GM12873 (cell line): Measurements from ENCODE around the gene COQ8B.

Source experiments
- CTCF ChIP-seq: IDR thresholded peaks from 2 replicates; pipeline ENCODE4 v1.5.1; 2012; ENCODE audit warnings: low read depth, mild to moderate bottlenecking, moderate library complexity, low read length, control low read depth; ENCODE audit not compliant: insufficient read depth; ENCODE audit errors: missing control alignments

Gene COQ8B

DNA sequence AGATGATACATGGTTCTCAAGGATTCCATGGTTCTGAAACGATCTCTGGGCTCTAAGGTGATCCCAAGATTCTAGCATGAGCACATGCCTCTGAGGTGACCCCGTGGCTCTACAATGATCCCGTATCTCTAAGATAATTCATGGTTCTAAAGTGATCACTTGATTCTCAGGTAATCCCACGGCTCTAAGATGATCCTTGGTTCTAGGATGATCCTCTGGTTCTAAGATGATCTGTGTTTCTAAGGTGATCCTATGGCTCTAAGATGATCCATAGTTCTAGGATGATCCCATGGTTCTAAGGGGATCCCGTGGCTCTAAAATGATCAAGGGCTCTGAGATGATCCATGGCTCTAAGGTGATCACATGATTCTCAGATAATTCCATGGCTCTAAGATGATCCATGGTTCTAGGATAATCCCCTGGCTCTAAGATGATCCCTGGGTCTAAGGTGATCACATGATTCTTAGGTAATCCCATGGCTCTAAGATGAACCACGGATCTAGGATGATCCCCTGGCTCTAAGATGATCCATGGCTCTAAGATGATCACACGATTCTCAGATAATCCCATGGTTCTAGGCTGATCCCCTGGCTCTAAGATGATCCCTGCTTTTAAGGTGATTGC is 47.6 kb downstream of the COQ8B start:
- no peak for TF ChIP-seq CTCF

DNA sequence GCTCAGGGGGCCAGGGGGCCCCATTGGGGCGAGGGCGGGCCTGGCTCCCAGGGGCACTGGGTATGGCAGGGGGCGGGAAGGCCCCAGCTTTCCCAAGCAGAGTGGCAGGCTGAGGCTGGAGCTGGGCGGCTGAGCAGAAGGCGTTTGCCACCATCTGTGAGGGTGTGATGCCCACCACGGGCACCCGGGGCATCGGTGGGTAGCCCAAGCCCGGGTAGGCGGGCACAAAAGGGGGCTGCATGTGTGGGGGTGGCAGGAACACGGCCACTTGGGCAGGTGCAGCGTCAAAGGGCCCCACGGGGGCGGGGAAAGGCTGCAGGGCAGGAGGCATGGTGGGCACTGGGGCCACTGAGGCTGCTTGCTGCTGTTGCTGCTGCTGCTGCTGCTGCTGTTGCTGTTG is 49.1 kb downstream of the COQ8B start:
- TF ChIP-seq CTCF, result no peak

GRCh38 chr19:40666803-40667438 is 49.8 kb downstream of the COQ8B start:
- TF ChIP-seq CTCF, result no peak

DNA sequence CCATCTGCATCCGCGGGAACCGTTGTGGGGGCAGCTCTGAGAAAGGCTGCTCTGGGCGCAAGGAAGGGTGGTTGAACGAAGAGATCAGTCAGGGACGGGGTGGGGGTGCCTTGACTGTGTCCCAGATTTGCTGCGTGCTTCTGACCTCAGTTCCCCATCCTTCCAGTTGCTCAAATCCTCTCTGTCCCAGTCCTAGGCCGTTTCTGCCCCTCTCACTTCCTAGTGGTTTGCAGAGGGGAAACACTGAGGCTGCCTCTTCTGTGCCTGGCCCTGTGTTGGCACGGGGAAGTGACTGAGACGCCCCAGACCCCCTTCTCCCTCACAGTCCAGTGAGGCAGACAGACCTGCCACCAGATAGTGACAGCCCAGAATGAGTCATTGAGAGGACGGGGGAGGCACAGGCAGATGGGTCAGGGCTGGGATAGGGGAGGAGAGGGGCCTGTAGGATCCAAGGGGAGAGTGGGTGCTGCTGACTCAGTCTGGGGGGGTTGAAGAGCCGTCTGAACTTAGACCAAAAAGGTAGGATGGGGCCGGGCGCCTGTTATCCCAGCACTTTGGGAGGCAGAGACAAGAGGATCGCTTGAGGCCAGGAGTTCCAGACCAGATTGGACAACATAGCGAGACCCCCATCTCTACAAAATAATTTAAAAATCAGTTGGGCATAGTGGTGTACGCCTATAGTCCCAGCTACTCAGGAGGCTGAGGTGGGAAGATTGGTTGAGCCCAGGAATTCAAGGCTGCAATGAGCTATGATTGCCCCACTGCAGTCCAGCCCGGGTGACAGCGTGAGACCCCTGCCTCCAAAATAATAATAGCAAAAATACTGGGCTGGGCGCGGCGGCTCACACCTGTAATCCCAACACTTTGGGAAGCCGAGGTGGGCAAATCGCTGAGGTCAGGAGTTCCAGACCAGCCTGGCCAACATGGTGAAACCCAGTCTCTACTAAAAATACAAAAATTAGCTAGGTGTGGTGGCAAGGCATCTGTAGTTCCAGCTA is 52.7 kb downstream of the COQ8B start:
- TF ChIP-seq CTCF, result no peak

DNA sequence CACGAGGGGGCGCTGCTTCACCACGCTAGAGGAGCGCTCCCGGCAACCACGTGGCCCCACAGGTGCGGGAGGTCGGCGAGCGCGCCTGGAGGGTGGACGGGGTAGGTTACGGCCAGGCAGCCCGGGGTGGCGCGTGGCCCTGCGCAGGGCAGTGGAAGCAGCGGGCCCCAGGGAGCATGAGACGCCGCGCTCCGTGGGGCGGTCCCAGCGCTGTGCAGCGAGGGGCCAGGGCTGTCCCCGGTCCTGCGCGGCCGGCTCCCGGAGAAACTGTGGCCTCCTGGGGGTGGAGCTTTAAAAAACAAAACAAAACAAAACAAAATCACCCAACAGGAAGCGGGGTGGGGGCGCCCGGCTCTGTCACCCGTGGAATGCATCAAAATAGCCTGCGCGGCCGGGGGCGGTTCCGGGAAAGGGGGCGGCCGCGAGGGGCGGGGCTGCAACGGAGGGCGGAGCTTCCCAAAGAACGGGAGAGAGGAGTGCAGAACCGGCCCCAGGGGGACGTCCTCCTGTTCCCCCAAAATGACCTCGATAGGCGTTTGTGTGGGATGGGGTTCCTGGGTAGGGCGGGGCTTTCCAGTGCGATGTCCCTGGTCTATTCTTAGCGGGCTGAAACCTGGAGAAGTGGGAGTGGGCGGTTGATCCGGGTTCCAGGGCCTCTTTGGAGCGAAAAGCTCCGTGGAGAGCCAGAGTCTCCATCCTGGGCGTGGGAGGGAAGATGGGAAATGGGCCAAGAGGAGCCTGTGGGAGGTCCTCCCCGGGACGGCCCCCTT is 53.6 kb downstream of the COQ8B start:
- TF ChIP-seq CTCF, result peak; percentile 86

DNA sequence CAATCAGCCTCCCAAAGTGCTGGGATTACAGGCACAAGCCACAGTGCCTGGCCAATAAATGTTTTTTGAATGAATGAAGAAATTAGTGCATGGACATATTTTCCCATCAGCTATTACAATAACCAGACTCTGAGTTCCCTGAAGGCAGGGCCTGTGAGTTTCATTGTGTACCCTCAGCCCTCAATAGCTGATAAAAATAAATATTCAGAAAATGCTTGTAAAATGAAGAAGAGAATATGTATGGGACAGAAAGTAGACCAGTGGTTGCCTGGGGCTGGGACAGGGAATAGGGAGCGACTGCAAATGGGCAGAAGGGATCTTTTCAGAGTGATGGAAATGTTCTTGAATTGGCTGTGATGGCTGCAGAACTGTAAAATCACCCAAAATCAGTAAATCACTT is 55.1 kb downstream of the COQ8B start:
- TF ChIP-seq CTCF, result no peak
